MM.1S (cell line): ENCODE measurements around the gene CLIC1.

Source experiments
- CTCF ChIP-seq: fragments of 300-600 bp; sonication (generic); IDR thresholded peaks from 2 replicates; pipeline ENCODE4 v1.5.1; 2016; ENCODE audit warnings: antibody characterized with exemption, low read length, mixed read lengths
- EZH2phosphoT487 ChIP-seq: fragments of 300-600 bp; sonication (generic); IDR thresholded peaks from 2 replicates; pipeline ENCODE4 v1.6.1; 2018; ENCODE audit warnings: antibody characterized with exemption, low read length

GRCh38 chr6:31720196-31720770 lies 16.0 kb downstream of the CLIC1 start:
- TF ChIP-seq CTCF (no peak), EZH2phosphoT487 (no peak)
